Esophagus (tissue), 2 donors: ENCODE data around the gene L1CAM. TPM values are rescaled to one million over a fixed set of nuclear protein-coding genes. Genes with fewer than 3 reads are reported as not detected.

Experiments used
- H3K27ac ChIP-seq, 2 donors: one replicate each; pipeline ENCODE4 v1.5.1; 2013; ENCODE audit warnings: low read depth in 2 of 2, mild to moderate bottlenecking in 2 of 2, inconsistent platforms in 1 of 2, low read length in 1 of 2, moderate library complexity in 1 of 2
- H3K27me3 ChIP-seq, 2 donors: one replicate each; pipeline ENCODE4 v1.6.1; 2013; ENCODE audit warnings: low read length in 2 of 2, control low read depth in 1 of 2, mild to moderate bottlenecking in 1 of 2; ENCODE audit not compliant: insufficient read depth in 2 of 2, control insufficient read depth in 1 of 2
- H3K36me3 ChIP-seq, 2 donors: one replicate each; pipeline ENCODE4 v1.6.1; 2013; ENCODE audit warnings: low read length in 1 of 2; ENCODE audit not compliant: control insufficient read depth in 2 of 2, insufficient read depth in 2 of 2
- H3K4me1 ChIP-seq, 2 donors: one replicate each; pipeline ENCODE4 v1.6.1; 2013; ENCODE audit warnings: low read length in 1 of 2; ENCODE audit not compliant: control insufficient read depth in 2 of 2, insufficient read depth in 2 of 2
- H3K4me3 ChIP-seq, 2 donors: one replicate each; pipeline ENCODE4 v1.5.1; 2013; ENCODE audit warnings: low read length in 2 of 2, mild to moderate bottlenecking in 2 of 2, low read depth in 1 of 2, moderate library complexity in 1 of 2
- H3K9me3 ChIP-seq, 2 donors: one replicate each; pipeline ENCODE4 v1.6.1; 2013; ENCODE audit warnings: mild to moderate bottlenecking in 2 of 2, low read depth in 1 of 2, low read length in 1 of 2, moderate library complexity in 1 of 2; ENCODE audit not compliant: control insufficient read depth in 2 of 2, insufficient read depth in 1 of 2
- WGBS, 2 donors: extraction: QIAGEN DNeasy Blood & Tissue Kit; methylation state at CpG; one replicate each; pipeline ENCODE4 v1.1.7; 2013; 5-methylcytosine and 5-hydroxymethylcytosine counted together
- polyA plus RNA-seq, 2 donors: library from polyadenylated mRNA; stranded (reverse); fragments of 200-250 nt; gene quantifications; one replicate each; pipeline ENCODE4 v1.2.3, GENCODE V29; 2013
- donor health status: healthy with polysubstance abuse.
- donor health status: Bipolar disorder and iron deficiency.

L1CAM gene
- polyA plus RNA-seq, 2 donors, result 0.88 to 1.4 TPM

GRCh38 chrX:153889123-153889522 is 3.1 kb upstream of the L1CAM start:
- Histone ChIP-seq H3K27ac (no peak overlapping the region), H3K9me3 (no peaks in the 10 kb centered on the region), H3K36me3 (no peaks in the 10 kb centered on the region), H3K4me1 (peaks cover 0 to 4% of the 10 kb centered on the region in 2 donors), H3K4me3 (no peak overlapping the region), H3K27me3 (peaks cover 4 to 10% of the 10 kb centered on the region in 2 donors)
- 90% methylated on average over 6 of the region's 6 CpGs for WGBS, 2 donors

GRCh38 chrX:153888344-153888743 is 2.4 kb upstream of the L1CAM start:
- H3K27me3 ChIP-seq, result peaks cover 4 to 10% of the 10 kb centered on the region in 2 donors
- H3K9me3 ChIP-seq, result no peaks in the 10 kb centered on the region
- peaks cover 0 to 4% of the 10 kb centered on the region in 2 donors for H3K4me1 ChIP-seq
- H3K4me3 ChIP-seq, result no peak overlapping the region
- no peak overlapping the region for H3K27ac ChIP-seq
- H3K36me3 ChIP-seq, result no peaks in the 10 kb centered on the region
- WGBS, 2 donors, result 49 to 56% methylated on average over 6 of the region's 6 CpGs

GRCh38 chrX:153887385-153887784 is 1.4 kb upstream of the L1CAM start:
- peaks cover 4 to 10% of the 10 kb centered on the region in 2 donors for H3K27me3 ChIP-seq
- no peaks in the 10 kb centered on the region for H3K9me3 ChIP-seq
- H3K36me3 ChIP-seq, result no peaks in the 10 kb centered on the region
- 54 to 65% methylated on average over 8 of the region's 8 CpGs for WGBS, 2 donors
- H3K4me1 ChIP-seq, result peaks cover 0 to 4% of the 10 kb centered on the region in 2 donors
- H3K4me3 ChIP-seq, result no peak overlapping the region
- no peak overlapping the region for H3K27ac ChIP-seq

GRCh38 chrX:153886915-153887314 is 942 bp upstream of the L1CAM start:
- no peak overlapping the region for H3K4me3 ChIP-seq
- peaks cover 0 to 4% of the 10 kb centered on the region in 2 donors for H3K4me1 ChIP-seq
- no peaks in the 10 kb centered on the region for H3K36me3 ChIP-seq
- peaks cover 4 to 10% of the 10 kb centered on the region in 2 donors for H3K27me3 ChIP-seq
- WGBS, 2 donors, result 31 to 48% methylated on average over 12 of the region's 13 CpGs
- no peaks in the 10 kb centered on the region for H3K9me3 ChIP-seq
- H3K27ac ChIP-seq, result no peak overlapping the region

GRCh38 chrX:153885208-153885787 is 675 bp downstream of the L1CAM start:
- H3K27me3 ChIP-seq, result peaks cover 4 to 10% of the 10 kb centered on the region in 2 donors
- peaks cover 0 to 4% of the 10 kb centered on the region in 2 donors for H3K4me1 ChIP-seq
- no peaks in the 10 kb centered on the region for H3K9me3 ChIP-seq
- H3K27ac ChIP-seq, result no peak overlapping the region
- no peak overlapping the region for H3K4me3 ChIP-seq
- 5 to 27% methylated on average over 31 to 32 of the region's 32 CpGs for WGBS, 2 donors
- no peaks in the 10 kb centered on the region for H3K36me3 ChIP-seq

- H3K4me1 ChIP-seq, result peaks cover 0 to 4% of the 10 kb centered on the region in 2 donors
- no peak overlapping the region for H3K27ac ChIP-seq
- WGBS, 2 donors, result 34 to 45% methylated on average over 4 to 6 of the region's 6 CpGs
- peaks cover 4 to 10% of the 10 kb centered on the region in 2 donors for H3K27me3 ChIP-seq
- no peaks in the 10 kb centered on the region for H3K36me3 ChIP-seq
- H3K9me3 ChIP-seq, result no peaks in the 10 kb centered on the region
- no peak overlapping the region for H3K4me3 ChIP-seq
Measured at GRCh38 chrX:153884590-153884989, 1.4 kb downstream of the L1CAM start.

- Histone ChIP-seq H3K9me3 (no peaks in the 10 kb centered on the region), H3K4me1 (peaks cover 0 to 4% of the 10 kb centered on the region in 2 donors), H3K27ac (no peak overlapping the region), H3K36me3 (no peaks in the 10 kb centered on the region), H3K27me3 (peaks cover 4 to 10% of the 10 kb centered on the region in 2 donors), H3K4me3 (no peak overlapping the region)
- WGBS, 2 donors, result 48 to 53% methylated on average over 13 of the region's 13 CpGs
Measured at GRCh38 chrX:153884136-153884535, 1.8 kb downstream of the L1CAM start.

GRCh38 chrX:153883163-153883843 is 2.7 kb downstream of the L1CAM start:
- Histone ChIP-seq H3K4me1 (peaks cover 0 to 4% of the 10 kb centered on the region in 2 donors), H3K27me3 (peaks cover 4 to 13% of the 10 kb centered on the region in 2 donors), H3K27ac (no peak overlapping the region), H3K4me3 (no peak overlapping the region), H3K36me3 (no peaks in the 10 kb centered on the region), H3K9me3 (no peaks in the 10 kb centered on the region)
- WGBS, 2 donors, result 45 to 47% methylated on average over 12 to 13 of the region's 13 CpGs

GRCh38 chrX:153882557-153882956 is 3.4 kb downstream of the L1CAM start:
- Histone ChIP-seq H3K27ac (no peak overlapping the region), H3K4me1 (peaks cover 0 to 4% of the 10 kb centered on the region in 2 donors), H3K9me3 (no peaks in the 10 kb centered on the region), H3K4me3 (no peak overlapping the region), H3K27me3 (peaks cover 4 to 13% of the 10 kb centered on the region in 2 donors), H3K36me3 (no peaks in the 10 kb centered on the region)
- 44 to 47% methylated on average over 7 of the region's 7 CpGs for WGBS, 2 donors

GRCh38 chrX:153882086-153882498 is 3.9 kb downstream of the L1CAM start:
- Histone ChIP-seq H3K27ac (no peak overlapping the region), H3K4me1 (peaks cover 0 to 4% of the 10 kb centered on the region in 2 donors), H3K4me3 (no peak overlapping the region), H3K27me3 (peaks cover 4 to 13% of the 10 kb centered on the region in 2 donors), H3K36me3 (no peaks in the 10 kb centered on the region), H3K9me3 (no peaks in the 10 kb centered on the region)
- 33 to 41% methylated on average over 7 to 8 of the region's 8 CpGs for WGBS, 2 donors
